HUES6 (cell line): Measurements from ENCODE around the gene HOXB7.

Experiments used
- H3K27ac ChIP-seq: 2 replicates; pipeline ENCODE4 v1.7.0; 2013; ENCODE audit warnings: low read depth, mild to moderate bottlenecking, low read length, inconsistent platforms
- H3K27me3 ChIP-seq: 2 replicates; pipeline ENCODE4 v1.6.1; 2013; ENCODE audit warnings: low read length; ENCODE audit not compliant: control insufficient read depth, insufficient read depth
- H3K36me3 ChIP-seq: 2 replicates; pipeline ENCODE4 v1.6.1; 2013; ENCODE audit warnings: low read length; ENCODE audit not compliant: control insufficient read depth, insufficient read depth
- H3K4me1 ChIP-seq: 2 replicates; pipeline ENCODE4 v1.6.1; 2013; ENCODE audit warnings: low read length; ENCODE audit not compliant: control insufficient read depth, insufficient read depth
- H3K4me3 ChIP-seq: 2 replicates; pipeline ENCODE4 v1.5.1; 2013; ENCODE audit warnings: low read depth, low read length
- H3K9ac ChIP-seq: one replicate; pipeline ENCODE4 v1.6.1; 2013; ENCODE audit warnings: mild to moderate bottlenecking, low read length
- H3K9me3 ChIP-seq: 2 replicates; pipeline ENCODE4 v1.6.1; 2013; ENCODE audit warnings: low read depth, low read length; ENCODE audit not compliant: control insufficient read depth, insufficient read depth

HOXB7 gene

DNA sequence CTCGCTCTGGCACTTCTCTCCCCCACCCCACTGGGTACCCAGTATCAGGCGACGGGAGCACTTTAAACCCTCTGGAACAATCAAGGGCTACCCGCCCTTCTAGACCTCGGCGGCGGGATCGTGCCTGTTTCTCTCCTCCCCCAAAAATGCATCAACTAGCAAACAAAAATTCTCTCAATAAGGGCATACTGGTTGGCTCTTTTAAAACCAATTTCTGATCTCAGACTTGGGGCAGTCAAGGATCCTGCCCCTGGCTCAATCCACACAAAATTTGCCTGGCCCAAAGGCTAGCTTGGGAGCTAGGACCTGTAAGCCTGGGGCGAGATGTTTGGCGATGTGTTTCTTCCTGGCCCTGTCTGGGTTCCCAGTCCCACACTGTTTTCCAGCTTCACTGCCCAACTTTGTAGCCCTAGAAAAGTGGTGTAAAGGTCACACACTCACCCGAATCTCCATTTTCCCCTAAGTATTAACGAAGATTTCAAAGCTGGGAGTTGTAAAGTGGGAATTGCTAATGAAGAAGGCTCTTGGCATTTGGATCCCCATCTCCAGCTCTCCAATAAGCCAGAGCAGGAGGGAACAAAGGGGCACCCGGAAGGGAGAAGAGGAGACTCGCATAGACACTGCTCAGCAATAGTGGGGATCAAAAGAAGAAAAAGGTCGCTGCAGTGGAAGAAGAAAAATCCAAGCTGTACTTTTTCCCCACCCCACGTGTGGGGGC lies 51.5 kb downstream of the HOXB7 start:
- no peak overlapping the region for H3K27ac ChIP-seq
- no peak overlapping the region for H3K4me3 ChIP-seq
- no peak overlapping the region for H3K9ac ChIP-seq
- H3K27me3 ChIP-seq = peaks cover 99% of the 10 kb centered on the region
- no peaks in the 10 kb centered on the region for H3K36me3 ChIP-seq
- peaks cover 42% of the 10 kb centered on the region for H3K4me1 ChIP-seq
- H3K9me3 ChIP-seq = no peaks in the 10 kb centered on the region

- Histone ChIP-seq H3K9ac (no peak overlapping the region), H3K27ac (no peak overlapping the region), H3K4me3 (no peak overlapping the region), H3K27me3 (peaks cover 99% of the 10 kb centered on the region), H3K36me3 (no peaks in the 10 kb centered on the region), H3K4me1 (peaks cover 47% of the 10 kb centered on the region), H3K9me3 (no peaks in the 10 kb centered on the region)
Observed at GRCh38 chr17:48558831-48559121, 52.0 kb downstream of the HOXB7 start.

GRCh38 chr17:48558057-48558830 lies 52.6 kb downstream of the HOXB7 start:
- Histone ChIP-seq H3K9me3 (no peaks in the 10 kb centered on the region), H3K36me3 (no peaks in the 10 kb centered on the region), H3K9ac (no peak overlapping the region), H3K4me3 (no peak overlapping the region), H3K27ac (no peak overlapping the region), H3K4me1 (peaks cover 44% of the 10 kb centered on the region), H3K27me3 (peaks cover 99% of the 10 kb centered on the region)
